ENCODE measurements around the gene MARCHF4. TPM values are rescaled to one million over a fixed set of nuclear protein-coding genes. Genes with fewer than 3 reads are reported as not detected.

Gene MARCHF4
- polyA plus RNA-seq, 3 donors from 2014 or later, result 0.19 TPM; not detected in 2

- Mint-ChIP-seq H3K27me3 (ENCODE audit: low read depth in 3 of 3) (peaks cover 1 to 11% (median 9%) of the 10 kb centered on the region in 3 donors), H3K4me1 (peaks cover 78 to 91% of the 10 kb centered on the region in 2 donors), H3K27ac (peak overlapping the region; percentile 87 to 99 (median 95)), H3K9me3 (no peaks in the 10 kb centered on the region), H3K36me3 (peaks cover 0 to 3% (median 3%) of the 10 kb centered on the region in 3 donors), H3K4me3 (peak overlapping the region; percentile 63 to 95 (median 85))
- DNase-seq, result no peak
Measured at GRCh38 chr2:216351172-216351925, 20.9 kb downstream of the MARCHF4 start.

- DNase-seq, result peak; percentile 67 to 81 (median 75)
- Mint-ChIP-seq H3K4me3 (peak overlapping the region; percentile 63 to 79 (median 70)), H3K9me3 (no peaks in the 10 kb centered on the region), H3K27ac (peak overlapping the region; percentile 72 to 92 (median 90)), H3K4me1 (peaks cover 76 to 85% of the 10 kb centered on the region in 2 donors), H3K27me3 (ENCODE audit: low read depth in 3 of 3) (peaks cover 0 to 11% (median 9%) of the 10 kb centered on the region in 3 donors), H3K36me3 (peaks cover 0 to 3% (median 3%) of the 10 kb centered on the region in 3 donors)
Measured at GRCh38 chr2:216350214-216350791, 22.0 kb downstream of the MARCHF4 start.

- Mint-ChIP-seq H3K9me3 (no peaks in the 10 kb centered on the region), H3K36me3 (peaks cover 0 to 3% (median under 1%) of the 10 kb centered on the region in 3 donors), H3K27ac (peak overlapping the region; percentile 72 to 92 (median 90)), H3K27me3 (ENCODE audit: low read depth in 3 of 3) (peaks cover 0 to 11% (median 9%) of the 10 kb centered on the region in 3 donors), H3K4me1 (peaks cover 67 to 76% of the 10 kb centered on the region in 2 donors), H3K4me3 (peak overlapping the region; percentile 22 to 53 (median 37))
- no peak for DNase-seq
Measured at GRCh38 chr2:216349366-216349765, 22.9 kb downstream of the MARCHF4 start.

GRCh38 chr2:216348756-216349308 is 23.5 kb downstream of the MARCHF4 start:
- peaks cover 0 to 11% (median 9%) of the 10 kb centered on the region in 3 donors for H3K27me3 Mint-ChIP-seq (ENCODE audit: low read depth in 3 of 3)
- DNase-seq, result no peak
- peaks cover 0 to 3% (median 0%) of the 10 kb centered on the region in 3 donors for H3K36me3 Mint-ChIP-seq
- peak overlapping the region in 4 of 6 donors; percentile 3 to 92 (median 66) for H3K27ac Mint-ChIP-seq
- H3K4me1 Mint-ChIP-seq, result peaks cover 61 to 71% of the 10 kb centered on the region in 2 donors
- peak overlapping the region in 1 of 5 donors; percentile 24 for H3K4me3 Mint-ChIP-seq
- H3K9me3 Mint-ChIP-seq, result no peaks in the 10 kb centered on the region

GRCh38 chr2:216346781-216347180 is 25.5 kb downstream of the MARCHF4 start:
- Mint-ChIP-seq H3K36me3 (no peaks in the 10 kb centered on the region), H3K27me3 (ENCODE audit: low read depth in 3 of 3) (peaks cover 0 to 9% (median 6%) of the 10 kb centered on the region in 3 donors), H3K4me3 (no peak overlapping the region), H3K27ac (peak overlapping the region in 4 of 6 donors; percentile 7 to 60 (median 28)), H3K9me3 (no peaks in the 10 kb centered on the region), H3K4me1 (peaks cover 41 to 50% of the 10 kb centered on the region in 2 donors)
- no peak for DNase-seq

GRCh38 chr2:216345846-216346245 is 26.4 kb downstream of the MARCHF4 start:
- H3K4me3 Mint-ChIP-seq, result no peak overlapping the region
- no peaks in the 10 kb centered on the region for H3K36me3 Mint-ChIP-seq
- DNase-seq, result no peak
- H3K9me3 Mint-ChIP-seq, result no peaks in the 10 kb centered on the region
- H3K4me1 Mint-ChIP-seq, result peaks cover 41 to 45% of the 10 kb centered on the region in 2 donors
- peaks cover 0 to 7% (median 6%) of the 10 kb centered on the region in 3 donors for H3K27me3 Mint-ChIP-seq (ENCODE audit: low read depth in 3 of 3)
- H3K27ac Mint-ChIP-seq, result peak overlapping the region in 1 of 6 donors; percentile 7

GRCh38 chr2:216344950-216345300 is 27.4 kb downstream of the MARCHF4 start:
- Mint-ChIP-seq H3K4me1 (peaks cover 32 to 36% of the 10 kb centered on the region in 2 donors), H3K4me3 (no peak overlapping the region), H3K27ac (no peak overlapping the region), H3K9me3 (no peaks in the 10 kb centered on the region), H3K27me3 (ENCODE audit: low read depth in 3 of 3) (peaks cover 0 to 2% (median 0%) of the 10 kb centered on the region in 3 donors), H3K36me3 (no peaks in the 10 kb centered on the region)
- no peak for DNase-seq

GRCh38 chr2:216344206-216344949 is 27.9 kb downstream of the MARCHF4 start:
- H3K27me3 Mint-ChIP-seq (ENCODE audit: low read depth in 3 of 3), result peaks cover 0 to 2% (median under 1%) of the 10 kb centered on the region in 3 donors
- no peak for DNase-seq
- H3K27ac Mint-ChIP-seq, result no peak overlapping the region
- H3K4me1 Mint-ChIP-seq, result peaks cover 26 to 31% of the 10 kb centered on the region in 2 donors
- H3K9me3 Mint-ChIP-seq, result no peaks in the 10 kb centered on the region
- no peaks in the 10 kb centered on the region for H3K36me3 Mint-ChIP-seq
- H3K4me3 Mint-ChIP-seq, result no peak overlapping the region

GRCh38 chr2:216343221-216343980 is 28.9 kb downstream of the MARCHF4 start:
- no peaks in the 10 kb centered on the region for H3K9me3 Mint-ChIP-seq
- DNase-seq, result no peak
- no peak overlapping the region for H3K27ac Mint-ChIP-seq
- peaks cover 0 to 2% (median 1%) of the 10 kb centered on the region in 3 donors for H3K27me3 Mint-ChIP-seq (ENCODE audit: low read depth in 3 of 3)
- H3K4me1 Mint-ChIP-seq, result peaks cover 18 to 21% of the 10 kb centered on the region in 2 donors
- H3K4me3 Mint-ChIP-seq, result no peak overlapping the region
- no peaks in the 10 kb centered on the region for H3K36me3 Mint-ChIP-seq

GRCh38 chr2:216341121-216341520 is 31.2 kb downstream of the MARCHF4 start:
- Mint-ChIP-seq H3K36me3 (peaks cover 0 to 4% (median 0%) of the 10 kb centered on the region in 3 donors), H3K27me3 (ENCODE audit: low read depth in 3 of 3) (peaks cover 0 to 2% (median 1%) of the 10 kb centered on the region in 3 donors), H3K4me1 (peaks cover 5 to 8% of the 10 kb centered on the region in 2 donors), H3K27ac (no peak overlapping the region), H3K9me3 (no peaks in the 10 kb centered on the region), H3K4me3 (no peak overlapping the region)
- no peak for DNase-seq

- no peak for DNase-seq
- peaks cover 5 to 8% of the 10 kb centered on the region in 2 donors for H3K4me1 Mint-ChIP-seq
- peaks cover 0 to 4% (median 0%) of the 10 kb centered on the region in 3 donors for H3K36me3 Mint-ChIP-seq
- H3K27ac Mint-ChIP-seq, result no peak overlapping the region
- H3K4me3 Mint-ChIP-seq, result no peak overlapping the region
- no peaks in the 10 kb centered on the region for H3K9me3 Mint-ChIP-seq
- H3K27me3 Mint-ChIP-seq (ENCODE audit: low read depth in 3 of 3), result peaks cover 0 to 2% (median 1%) of the 10 kb centered on the region in 3 donors
Measured at GRCh38 chr2:216340280-216340631, 32.0 kb downstream of the MARCHF4 start.

GRCh38 chr2:216339456-216340279 is 32.6 kb downstream of the MARCHF4 start:
- H3K4me1 Mint-ChIP-seq, result peaks cover 5 to 8% of the 10 kb centered on the region in 2 donors
- peak overlapping the region in 1 of 6 donors; percentile 31 for H3K27ac Mint-ChIP-seq
- no peak for DNase-seq
- H3K27me3 Mint-ChIP-seq (ENCODE audit: low read depth in 3 of 3), result peaks cover 0 to 2% (median 1%) of the 10 kb centered on the region in 3 donors
- H3K36me3 Mint-ChIP-seq, result peaks cover 0 to 4% (median 0%) of the 10 kb centered on the region in 3 donors
- no peak overlapping the region for H3K4me3 Mint-ChIP-seq
- H3K9me3 Mint-ChIP-seq, result no peaks in the 10 kb centered on the region
